Measurements from ENCODE around the gene ASS1.

- TF ChIP-seq CTCF (conservative IDR thresholded peaks at IDR 0.05 in 1 of 2, IDR thresholded peaks at IDR 0.05 in 1 of 2; ENCODE audit: low read depth in 1 of 2, low read length in 2 of 2) (peak; percentile 82 to 86), EZH2 (IDR thresholded peaks at IDR 0.05; ENCODE audit: low read length, missing control alignments) (no peak)
Measured at GRCh38 chr9:130461218-130461630, 16.5 kb downstream of the ASS1 start.

Data from fibroblast of lung (primary cell).